ENCODE measurements around the gene ACY1.
A peak's percentile ranks its signal among the peaks of the same experiment; 100 is the strongest.

ACY1 gene

DNA sequence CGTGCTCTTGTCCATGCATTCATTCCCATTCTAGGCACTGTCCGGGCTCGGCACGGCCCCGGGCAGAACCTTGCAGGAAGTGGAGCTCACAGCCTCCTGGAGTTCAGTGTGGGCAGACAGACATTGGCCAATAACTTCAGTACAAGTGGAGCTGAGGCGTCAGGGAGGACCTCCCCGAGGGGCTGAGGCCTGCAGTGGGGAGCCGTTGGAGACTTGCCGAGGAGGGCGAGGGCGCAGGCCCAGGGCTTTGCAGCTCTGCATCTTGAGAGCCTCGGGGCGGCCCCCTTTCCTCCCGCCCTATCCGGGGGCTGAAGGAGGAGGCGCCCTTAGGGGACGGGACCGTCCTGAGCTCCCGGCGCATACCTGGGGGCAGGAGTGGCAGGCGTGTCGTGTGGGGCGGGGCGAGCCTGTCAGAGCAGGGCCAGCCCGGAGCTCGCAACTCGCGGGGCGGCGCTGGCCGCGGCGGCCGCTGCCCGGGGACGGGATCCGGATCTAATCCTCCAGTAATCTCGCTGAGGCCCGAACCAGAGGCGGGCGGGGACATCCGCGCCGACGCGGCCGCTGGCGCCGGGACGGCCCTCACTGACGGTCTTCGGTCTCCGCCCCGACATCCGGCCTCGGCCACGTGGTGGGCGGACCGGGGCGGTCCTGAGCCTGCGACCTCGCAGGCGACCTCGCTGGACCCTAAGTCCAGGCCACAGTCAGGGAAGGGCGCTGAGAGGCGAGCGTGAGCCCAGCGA is at the start of gene ACY1:
TSS of gene ACY1 (plus strand) at position 698 of the 740 bp plus-strand sequence. CDS start 530 bp downstream, outside the sequence.
- Histone ChIP-seq H3K4me3 (ENCODE audit: low read length in 2 of 2) (peak within 1 kb of the TSS; percentile 64 to 95), H3K4me1 (ENCODE audit: control insufficient read depth in 2 of 2, insufficient read depth in 2 of 2, low read length in 2 of 2) (peaks cover 44 to 45% of the 10 kb centered on the region in 2 donors), H3K27me3 (ENCODE audit: control insufficient read depth in 2 of 2, insufficient read depth in 2 of 2, low read length in 2 of 2) (no peaks in the 10 kb centered on the region), H3K36me3 (ENCODE audit: control insufficient read depth in 2 of 2, insufficient read depth in 2 of 2, low read length in 2 of 2) (no peaks in the 10 kb centered on the region), H3K9ac (ENCODE audit: low read depth in 1 of 2, low read length in 2 of 2) (peak within 1 kb of the TSS; percentile 74 to 80), H3K9me3 (ENCODE audit: control insufficient read depth in 2 of 2, low read length in 2 of 2) (no peaks in the 10 kb centered on the region), H3K27ac (ENCODE audit: low read depth in 2 of 2, low read length in 2 of 2) (peak within 1 kb of the TSS; percentile 97 to 100)

DNA sequence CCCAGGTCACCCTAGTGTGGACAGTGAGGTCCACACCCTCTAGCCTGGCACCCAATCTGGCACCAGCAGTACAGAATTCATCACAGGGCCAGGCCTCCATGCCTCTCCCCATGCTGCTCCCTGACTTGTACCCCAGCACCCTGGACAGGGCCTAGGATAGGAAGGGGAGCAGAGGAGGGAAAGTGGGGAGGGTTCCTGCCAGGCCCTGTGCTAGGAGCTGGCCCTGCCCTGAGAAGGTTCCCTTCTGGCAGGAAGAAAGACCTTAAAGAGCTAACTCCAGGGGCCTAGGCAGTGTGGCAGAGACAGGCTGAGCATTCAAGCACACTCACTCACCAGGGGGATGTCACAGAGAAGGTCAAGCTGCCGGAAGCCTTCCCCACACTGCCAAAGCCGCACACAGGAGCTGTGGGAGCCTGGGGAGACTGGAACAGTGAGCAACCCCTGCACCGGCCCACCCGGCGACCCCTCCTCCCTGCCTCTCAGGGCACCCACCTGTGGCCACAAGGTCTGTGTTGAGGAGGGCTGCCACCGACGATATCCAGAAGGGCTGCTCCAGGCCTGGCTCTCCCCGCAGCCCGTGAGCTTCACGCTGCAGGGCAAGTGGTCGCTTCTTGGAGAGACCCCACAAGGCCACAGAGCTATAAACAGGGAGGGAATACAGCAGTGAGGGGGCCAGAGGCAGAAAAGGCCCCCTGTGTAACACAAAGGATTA is 49.0 kb upstream of the ACY1 start:
- Histone ChIP-seq H3K4me1 (ENCODE audit: control insufficient read depth in 2 of 2, insufficient read depth in 2 of 2, low read length in 2 of 2) (no peaks in the 10 kb centered on the region), H3K36me3 (ENCODE audit: control insufficient read depth in 2 of 2, insufficient read depth in 2 of 2, low read length in 2 of 2) (peaks cover 44 to 51% of the 10 kb centered on the region in 2 donors), H3K27me3 (ENCODE audit: control insufficient read depth in 2 of 2, insufficient read depth in 2 of 2, low read length in 2 of 2) (no peaks in the 10 kb centered on the region), H3K9ac (ENCODE audit: low read depth in 1 of 2, low read length in 2 of 2) (no peak overlapping the region), H3K27ac (ENCODE audit: low read depth in 2 of 2, low read length in 2 of 2) (no peak overlapping the region), H3K9me3 (ENCODE audit: control insufficient read depth in 2 of 2, low read length in 2 of 2) (no peaks in the 10 kb centered on the region), H3K4me3 (ENCODE audit: low read length in 2 of 2) (no peak overlapping the region)

DNA sequence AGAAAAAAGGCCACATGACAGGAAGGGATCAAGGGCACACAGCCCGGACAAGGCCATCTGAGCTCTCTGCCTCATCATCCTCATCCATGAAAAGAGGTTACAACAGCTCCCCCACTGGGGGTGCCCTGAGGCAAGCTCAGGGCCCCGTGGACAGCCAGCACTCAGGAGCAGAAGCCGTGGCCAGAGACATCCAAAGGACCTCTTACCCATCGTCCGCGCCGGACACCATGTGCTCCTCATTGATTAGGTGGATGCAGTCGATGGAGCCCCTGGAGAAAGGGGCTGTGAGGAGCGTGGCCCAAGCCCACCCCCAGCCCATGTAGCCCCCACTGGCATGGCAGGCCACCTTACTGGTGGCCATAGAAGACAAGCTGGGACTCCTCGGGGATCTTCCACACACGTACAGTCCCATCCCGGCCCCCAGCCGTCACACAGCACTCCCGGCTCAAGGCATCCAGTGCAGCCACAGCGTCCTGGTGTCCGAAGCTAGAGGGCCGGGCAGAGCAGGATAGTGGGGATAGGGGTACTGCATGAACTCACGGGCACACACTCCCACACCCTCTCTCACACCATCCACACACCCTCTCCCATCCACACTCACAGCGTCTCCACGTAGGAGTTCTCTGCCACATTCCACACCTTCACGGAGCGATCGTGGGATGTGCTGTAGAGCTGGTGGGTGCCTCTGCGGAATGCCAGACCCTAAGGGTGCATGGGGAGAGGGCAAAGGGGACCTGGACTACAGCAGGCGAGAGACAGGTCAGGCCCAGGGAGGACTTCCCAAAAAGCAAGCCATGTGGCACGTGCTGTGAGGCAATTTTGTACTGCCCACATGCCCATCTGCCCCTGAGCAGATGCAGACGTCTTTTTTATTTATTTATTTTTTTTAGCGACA is 48.1 kb upstream of the ACY1 start:
- Histone ChIP-seq H3K4me3 (ENCODE audit: low read length in 2 of 2) (no peak overlapping the region), H3K36me3 (ENCODE audit: control insufficient read depth in 2 of 2, insufficient read depth in 2 of 2, low read length in 2 of 2) (peaks cover 44 to 51% of the 10 kb centered on the region in 2 donors), H3K27ac (ENCODE audit: low read depth in 2 of 2, low read length in 2 of 2) (no peak overlapping the region), H3K9me3 (ENCODE audit: control insufficient read depth in 2 of 2, low read length in 2 of 2) (no peaks in the 10 kb centered on the region), H3K4me1 (ENCODE audit: control insufficient read depth in 2 of 2, insufficient read depth in 2 of 2, low read length in 2 of 2) (no peaks in the 10 kb centered on the region), H3K27me3 (ENCODE audit: control insufficient read depth in 2 of 2, insufficient read depth in 2 of 2, low read length in 2 of 2) (no peaks in the 10 kb centered on the region), H3K9ac (ENCODE audit: low read depth in 1 of 2, low read length in 2 of 2) (no peak overlapping the region)

DNA sequence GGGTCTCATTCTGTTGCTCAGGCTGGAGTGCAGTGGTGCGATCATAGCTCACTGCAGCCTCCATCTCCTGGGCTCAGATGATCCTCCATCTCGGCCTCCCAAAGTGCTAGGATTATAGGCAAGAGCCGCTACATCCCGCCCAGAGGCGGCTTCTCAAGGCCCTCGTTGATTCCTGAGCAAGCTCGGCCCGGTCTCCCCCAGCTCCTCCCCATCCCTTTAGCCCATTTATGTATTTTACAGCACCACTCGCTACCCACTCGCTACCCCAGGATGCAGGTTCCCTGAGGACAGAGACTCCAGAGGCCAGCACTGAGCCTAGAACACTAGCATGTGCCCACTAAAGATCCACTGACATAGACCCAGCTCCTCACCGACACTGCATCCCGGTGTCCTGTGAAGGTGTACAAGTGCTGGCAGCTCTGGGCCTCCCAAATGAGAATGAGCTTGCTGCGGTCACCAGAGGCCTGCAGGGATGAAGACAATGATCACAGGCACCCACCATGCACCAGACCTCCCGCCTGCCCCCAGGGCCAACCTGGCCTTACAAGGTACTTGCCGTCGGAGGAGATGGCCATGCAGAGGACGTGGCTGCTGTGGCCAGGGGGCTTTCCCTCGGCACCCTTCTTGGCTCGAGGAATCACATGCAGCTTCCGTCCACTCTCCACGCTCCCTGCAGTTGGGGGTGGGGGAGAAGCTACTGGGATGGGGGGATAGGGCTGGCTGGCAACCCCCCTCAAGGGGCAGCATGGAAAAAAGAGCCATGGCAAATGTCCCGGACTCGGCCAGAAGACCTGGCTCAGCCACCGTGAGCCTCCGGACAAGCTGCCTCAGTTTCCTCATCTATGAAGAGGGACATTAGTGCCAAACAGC is 47.2 kb upstream of the ACY1 start:
- H3K4me1 ChIP-seq (ENCODE audit: control insufficient read depth in 2 of 2, insufficient read depth in 2 of 2, low read length in 2 of 2): peaks cover 4 to 7% of the 10 kb centered on the region in 2 donors
- H3K27ac ChIP-seq (ENCODE audit: low read depth in 2 of 2, low read length in 2 of 2): no peak overlapping the region
- peaks cover 44 to 51% of the 10 kb centered on the region in 2 donors for H3K36me3 ChIP-seq (ENCODE audit: control insufficient read depth in 2 of 2, insufficient read depth in 2 of 2, low read length in 2 of 2)

DNA sequence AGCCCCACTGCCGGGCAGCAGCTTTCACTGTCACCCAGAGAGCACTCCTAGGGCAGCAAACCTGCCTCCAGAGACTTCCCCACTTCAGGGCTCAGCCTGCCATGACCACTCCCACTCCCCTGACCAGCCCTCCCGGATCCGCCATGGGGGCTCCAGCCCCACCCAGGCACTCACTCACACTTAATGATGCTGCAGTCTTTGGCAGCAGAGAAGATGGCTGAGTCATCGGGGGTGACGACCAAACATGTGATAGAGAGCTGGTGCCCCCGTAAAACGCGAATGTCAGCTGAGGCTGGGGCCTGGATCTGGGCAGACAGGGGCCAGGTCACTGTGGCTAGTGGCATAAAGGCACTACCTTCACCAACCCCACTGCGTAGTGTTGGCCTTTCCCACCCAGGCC is 46.3 kb upstream of the ACY1 start:
- Histone ChIP-seq H3K36me3 (ENCODE audit: control insufficient read depth in 2 of 2, insufficient read depth in 2 of 2, low read length in 2 of 2) (peaks cover 44 to 51% of the 10 kb centered on the region in 2 donors), H3K27me3 (ENCODE audit: control insufficient read depth in 2 of 2, insufficient read depth in 2 of 2, low read length in 2 of 2) (no peaks in the 10 kb centered on the region), H3K27ac (ENCODE audit: low read depth in 2 of 2, low read length in 2 of 2) (no peak overlapping the region), H3K4me1 (ENCODE audit: control insufficient read depth in 2 of 2, insufficient read depth in 2 of 2, low read length in 2 of 2) (peaks cover 5 to 10% of the 10 kb centered on the region in 2 donors), H3K9ac (ENCODE audit: low read depth in 1 of 2, low read length in 2 of 2) (no peak overlapping the region), H3K4me3 (ENCODE audit: low read length in 2 of 2) (no peak overlapping the region), H3K9me3 (ENCODE audit: control insufficient read depth in 2 of 2, low read length in 2 of 2) (no peaks in the 10 kb centered on the region)

More for the DNA sequence above, 47.2 kb upstream of the ACY1 start:
- H3K9me3 ChIP-seq (ENCODE audit: control insufficient read depth in 2 of 2, low read length in 2 of 2): no peaks in the 10 kb centered on the region
- H3K4me3 ChIP-seq (ENCODE audit: low read length in 2 of 2): no peak overlapping the region
- H3K9ac ChIP-seq (ENCODE audit: low read depth in 1 of 2, low read length in 2 of 2): no peak overlapping the region
- no peaks in the 10 kb centered on the region for H3K27me3 ChIP-seq (ENCODE audit: control insufficient read depth in 2 of 2, insufficient read depth in 2 of 2, low read length in 2 of 2)

DNA sequence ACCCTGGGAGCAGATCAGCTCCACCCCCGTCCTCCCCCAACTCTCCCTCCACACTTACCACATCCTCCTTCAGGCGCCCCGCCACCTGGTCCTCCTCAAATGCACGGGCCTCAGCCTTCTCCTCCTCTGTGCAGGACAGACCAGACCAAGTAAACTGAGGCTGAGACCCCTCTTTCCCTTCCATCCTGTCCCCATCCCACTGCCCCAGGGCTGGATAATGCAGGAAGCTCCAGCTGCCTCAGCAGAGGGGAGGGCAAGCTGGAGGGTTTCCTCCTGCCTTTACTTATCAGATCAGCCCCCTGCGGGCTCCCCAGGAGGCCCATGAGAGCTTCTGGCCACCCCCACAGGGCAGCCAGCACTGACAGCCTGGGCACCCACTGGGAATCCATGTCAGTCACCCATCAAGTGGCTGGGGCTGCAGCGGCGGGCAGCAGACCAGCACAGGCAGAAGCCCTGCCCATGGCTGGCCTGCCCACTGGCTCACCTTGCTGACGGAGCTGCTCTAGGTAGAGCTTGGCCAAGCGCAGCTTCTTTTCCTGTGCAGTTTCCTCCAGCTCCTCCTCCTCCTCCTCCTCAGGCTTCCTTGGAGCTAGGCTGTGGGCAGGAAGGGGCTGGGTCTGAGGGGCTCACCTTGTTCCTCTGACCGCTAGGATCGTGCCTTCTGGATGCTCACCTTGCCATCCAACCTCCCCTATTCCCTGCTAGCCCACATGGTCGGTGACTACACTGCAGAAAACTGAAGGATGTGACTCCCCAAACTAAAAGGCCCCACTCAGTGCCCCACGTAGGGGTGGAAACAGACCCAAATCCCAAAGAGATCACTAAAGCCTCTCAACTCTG is 45.5 kb upstream of the ACY1 start:
- Histone ChIP-seq H3K4me1 (ENCODE audit: control insufficient read depth in 2 of 2, insufficient read depth in 2 of 2, low read length in 2 of 2) (peaks cover 12 to 17% of the 10 kb centered on the region in 2 donors), H3K4me3 (ENCODE audit: low read length in 2 of 2) (no peak overlapping the region), H3K9ac (ENCODE audit: low read depth in 1 of 2, low read length in 2 of 2) (no peak overlapping the region), H3K27me3 (ENCODE audit: control insufficient read depth in 2 of 2, insufficient read depth in 2 of 2, low read length in 2 of 2) (no peaks in the 10 kb centered on the region), H3K36me3 (ENCODE audit: control insufficient read depth in 2 of 2, insufficient read depth in 2 of 2, low read length in 2 of 2) (peaks cover 40 to 49% of the 10 kb centered on the region in 2 donors), H3K27ac (ENCODE audit: low read depth in 2 of 2, low read length in 2 of 2) (no peak overlapping the region), H3K9me3 (ENCODE audit: control insufficient read depth in 2 of 2, low read length in 2 of 2) (no peaks in the 10 kb centered on the region)

DNA sequence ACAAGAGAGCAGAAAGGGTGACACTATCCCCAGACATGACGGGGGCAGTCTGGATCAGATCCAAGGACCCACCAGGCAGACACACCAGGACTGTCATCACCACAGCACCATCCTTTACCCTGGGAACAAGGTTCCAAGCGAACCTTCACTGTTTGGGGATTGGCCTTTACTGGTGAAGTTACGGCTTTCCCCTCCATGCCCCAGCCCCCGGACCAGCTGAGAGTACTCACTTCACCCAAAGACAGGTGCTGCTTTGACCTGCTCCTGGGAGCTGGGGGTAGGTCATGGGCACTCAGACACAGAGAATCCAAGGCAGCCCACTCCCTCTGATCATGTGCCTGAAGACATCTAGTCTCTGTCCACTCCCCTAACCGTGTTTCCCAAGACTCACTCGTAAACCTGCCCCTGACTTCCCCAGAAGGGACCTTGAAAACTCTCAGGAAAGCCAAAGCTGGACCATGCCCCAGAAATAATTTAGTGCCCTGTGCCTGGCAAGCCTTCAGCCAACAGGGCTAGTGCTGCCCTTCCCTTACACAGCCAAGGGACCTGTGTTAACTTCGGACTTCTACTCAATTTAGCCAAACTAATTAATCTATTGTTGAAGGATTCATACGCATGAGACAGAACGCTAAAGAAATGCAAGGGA is 44.4 kb upstream of the ACY1 start:
- Histone ChIP-seq H3K27me3 (ENCODE audit: control insufficient read depth in 2 of 2, insufficient read depth in 2 of 2, low read length in 2 of 2) (no peaks in the 10 kb centered on the region), H3K4me3 (ENCODE audit: low read length in 2 of 2) (no peak overlapping the region), H3K36me3 (ENCODE audit: control insufficient read depth in 2 of 2, insufficient read depth in 2 of 2, low read length in 2 of 2) (peaks cover 33 to 38% of the 10 kb centered on the region in 2 donors), H3K9ac (ENCODE audit: low read depth in 1 of 2, low read length in 2 of 2) (no peak overlapping the region), H3K9me3 (ENCODE audit: control insufficient read depth in 2 of 2, low read length in 2 of 2) (no peaks in the 10 kb centered on the region), H3K4me1 (ENCODE audit: control insufficient read depth in 2 of 2, insufficient read depth in 2 of 2, low read length in 2 of 2) (peaks cover 19 to 25% of the 10 kb centered on the region in 2 donors), H3K27ac (ENCODE audit: low read depth in 2 of 2, low read length in 2 of 2) (no peak overlapping the region)

DNA sequence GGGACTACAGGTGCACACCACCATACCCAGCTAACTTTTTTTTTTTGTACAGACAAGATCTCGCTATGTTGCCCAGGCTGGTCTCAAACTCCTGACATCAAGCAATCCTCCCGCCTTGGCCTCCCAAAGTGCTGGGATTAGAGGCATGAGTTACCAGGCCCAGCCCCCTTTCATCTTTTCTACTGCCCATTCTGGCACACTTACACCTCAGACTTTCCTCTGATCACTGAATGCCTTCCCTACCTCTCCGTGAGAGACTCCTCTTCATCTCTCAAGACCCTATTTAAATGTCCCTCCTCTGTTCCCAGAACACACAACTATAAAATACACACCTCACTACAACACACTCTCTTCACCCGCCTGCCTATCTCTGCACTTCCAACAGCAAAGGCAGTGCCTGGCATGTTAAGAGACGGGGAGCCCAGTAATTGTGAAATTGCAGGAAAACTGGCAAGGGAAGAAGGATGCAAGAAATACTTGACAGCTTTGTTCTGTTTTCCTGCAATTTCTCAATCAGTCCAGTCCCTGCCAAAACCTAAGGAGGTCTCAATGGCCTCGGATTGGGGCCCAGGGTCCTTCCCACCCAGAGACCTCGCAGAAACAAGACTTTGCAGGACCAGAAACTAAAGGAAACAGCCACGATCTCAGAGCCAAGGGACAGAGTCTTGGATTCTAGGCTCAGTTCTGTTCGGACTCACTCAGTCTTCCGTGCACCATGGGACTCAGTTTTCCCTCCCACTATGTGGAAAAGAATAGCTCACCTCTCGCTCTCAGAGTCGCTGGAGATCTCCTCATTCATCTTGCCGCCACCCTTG is 42.5 kb upstream of the ACY1 start:
- Histone ChIP-seq H3K27ac (ENCODE audit: low read depth in 2 of 2, low read length in 2 of 2) (peak overlapping the region in 1 of 2 donors; percentile 98), H3K9me3 (ENCODE audit: control insufficient read depth in 2 of 2, low read length in 2 of 2) (no peaks in the 10 kb centered on the region), H3K9ac (ENCODE audit: low read depth in 1 of 2, low read length in 2 of 2) (peak overlapping the region; percentile 70 to 72), H3K27me3 (ENCODE audit: control insufficient read depth in 2 of 2, insufficient read depth in 2 of 2, low read length in 2 of 2) (no peaks in the 10 kb centered on the region), H3K4me3 (ENCODE audit: low read length in 2 of 2) (peak overlapping the region; percentile 82), H3K4me1 (ENCODE audit: control insufficient read depth in 2 of 2, insufficient read depth in 2 of 2, low read length in 2 of 2) (peaks cover 19 to 25% of the 10 kb centered on the region in 2 donors), H3K36me3 (ENCODE audit: control insufficient read depth in 2 of 2, insufficient read depth in 2 of 2, low read length in 2 of 2) (peaks cover 21 to 25% of the 10 kb centered on the region in 2 donors)

Data from mucosa of rectum (tissue), 2 donors.